HL-60 (cell line): ENCODE results near the gene DENND4B.
A peak's percentile ranks its signal among the peaks of the same experiment; 100 is the strongest.

ENCODE experiments used
- DNase-seq, 2 experiments: peaks; one replicate each; pipeline ENCODE4 v3.0.0-alpha.2; 2010 to 2020; ENCODE audit warnings: low read depth in 1 of 2, low spot score in 1 of 2
- H3K27ac ChIP-seq: fragments of 250-450 bp; sonication (Bioruptor Pico); replicated peaks from 2 replicates; pipeline ENCODE4 v1.5.1; 2020; ENCODE audit warnings: mild to moderate bottlenecking, moderate library complexity
- H3K27me3 ChIP-seq: fragments of 250-450 bp; sonication (Bioruptor Pico); 2 replicates; pipeline ENCODE4 v1.5.1; 2021; ENCODE audit warnings: mild to moderate bottlenecking, moderate library complexity; ENCODE audit not compliant: insufficient read depth, poor library complexity, severe bottlenecking
- H3K4me3 ChIP-seq: replicated peaks from 2 replicates; pipeline ENCODE4 v1.5.1; 2011; ENCODE audit warnings: mild to moderate bottlenecking, control low read depth, low read length; ENCODE audit not compliant: insufficient read depth
- CTCF ChIP-seq: IDR thresholded peaks from one replicate; pipeline ENCODE4 v1.5.1; 2011; ENCODE audit warnings: low read length, control low read depth, inconsistent platforms; ENCODE audit not compliant: insufficient read depth
- GABPA ChIP-seq: IDR thresholded peaks from 2 replicates; pipeline ENCODE4 v1.6.1; 2012; ENCODE audit warnings: low read depth
- POLR2AphosphoS5 ChIP-seq: IDR thresholded peaks from 2 replicates; pipeline ENCODE4 v1.6.1; 2012; ENCODE audit warnings: low read depth
- REST ChIP-seq: IDR thresholded peaks from 2 replicates; pipeline ENCODE4 v1.6.1; 2012; ENCODE audit warnings: low read depth; ENCODE audit not compliant: insufficient replicate concordance
- SPI1 ChIP-seq: IDR thresholded peaks from 2 replicates; pipeline ENCODE4 v1.6.1; 2012; ENCODE audit warnings: low read depth, mild to moderate bottlenecking, borderline replicate concordance

The DENND4B gene

GRCh38 chr1:153960206-153960605 is 13.7 kb upstream of the DENND4B start:
- H3K27me3 ChIP-seq: no peaks in the 10 kb centered on the region
- TF ChIP-seq CTCF (no peak), POLR2AphosphoS5 (no peak), GABPA (no peak), SPI1 (no peak), REST (no peak)
- no peak overlapping the region for H3K27ac ChIP-seq
- H3K4me3 ChIP-seq: no peak overlapping the region
- no peak for DNase-seq

- peak; percentile 17; the same call in 1 of the 2 replicates for TF ChIP-seq SPI1
- no peak for TF ChIP-seq GABPA
- Histone ChIP-seq H3K27ac (no peak overlapping the region), H3K27me3 (no peaks in the 10 kb centered on the region), H3K4me3 (no peak overlapping the region)
- no peak for DNase-seq
Measured at GRCh38 chr1:153959454-153959853, 12.9 kb upstream of the DENND4B start.

GRCh38 chr1:153958961-153959260 is 12.4 kb upstream of the DENND4B start:
- H3K27ac ChIP-seq: no peak overlapping the region
- H3K4me3 ChIP-seq: no peak overlapping the region
- no peak for DNase-seq
- TF ChIP-seq GABPA: no peak
- no peak for TF ChIP-seq SPI1
- no peak for TF ChIP-seq CTCF
- no peak for TF ChIP-seq POLR2AphosphoS5
- TF ChIP-seq REST: no peak
- no peaks in the 10 kb centered on the region for H3K27me3 ChIP-seq

- Histone ChIP-seq H3K27me3 (no peaks in the 10 kb centered on the region), H3K27ac (peak within 1 kb of the TSS; percentile 88), H3K4me3 (peak within 1 kb of the TSS; percentile 96)
- no peak for TF ChIP-seq REST
- TF ChIP-seq GABPA: peak; percentile 88
- TF ChIP-seq CTCF: no peak
- TF ChIP-seq POLR2AphosphoS5: peak; percentile 50; the same call in 1 of the 2 replicates
- peak; percentile 45; the same call in 1 of the 2 replicates for TF ChIP-seq SPI1
- DNase-seq: peak; percentile 98 to 99
Measured at GRCh38 chr1:153958111-153958960, 11.8 kb upstream of the DENND4B start, which contains the start of gene CRTC2. TSS of gene CRTC2 (minus strand) at chr1:153958612. CDS start at chr1:153958497, 115 bp downstream.
